GDM1 (cell line): ENCODE data around the gene CELF2.

Source experiments
- DNase-seq: peaks from one replicate; lab custom pipeline; 2025; lab: John Stamatoyannopoulos, UW

CELF2 gene

DNA sequence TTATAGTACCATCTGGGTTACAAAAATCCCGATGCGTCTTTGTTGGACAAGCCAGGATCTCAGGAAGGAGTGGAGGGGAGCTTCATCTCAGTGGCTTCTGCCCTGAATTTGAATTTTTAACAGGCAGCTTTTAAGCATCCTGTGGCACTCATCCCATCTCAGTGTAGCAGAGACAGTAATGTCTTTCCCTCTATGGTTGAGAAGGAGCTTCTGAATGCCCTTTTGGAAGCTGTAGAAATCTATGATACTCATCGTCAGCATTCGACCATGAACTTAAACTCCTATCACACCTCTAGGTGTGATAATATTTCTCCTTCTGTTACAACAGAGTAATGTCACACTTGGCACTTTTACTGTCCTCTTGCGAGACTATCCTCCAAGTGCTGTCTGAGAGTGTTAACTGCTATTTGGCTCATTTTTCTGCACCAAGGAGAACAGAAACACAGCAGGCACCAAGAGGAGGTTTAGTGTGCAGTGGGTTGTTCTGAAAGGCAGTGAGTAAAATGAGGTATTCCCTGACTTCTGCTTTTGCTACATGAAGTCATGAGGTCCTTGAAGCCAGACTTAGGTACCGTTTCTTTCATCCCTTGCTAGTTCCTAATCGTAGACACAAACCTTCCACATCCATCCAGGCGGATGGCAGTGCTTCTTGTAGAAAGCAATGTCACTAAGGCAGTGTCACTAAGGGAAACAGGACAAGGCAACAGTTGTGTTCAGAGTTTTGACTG lies 177.4 kb downstream of the CELF2 start:
- DNase-seq: no peak

DNA sequence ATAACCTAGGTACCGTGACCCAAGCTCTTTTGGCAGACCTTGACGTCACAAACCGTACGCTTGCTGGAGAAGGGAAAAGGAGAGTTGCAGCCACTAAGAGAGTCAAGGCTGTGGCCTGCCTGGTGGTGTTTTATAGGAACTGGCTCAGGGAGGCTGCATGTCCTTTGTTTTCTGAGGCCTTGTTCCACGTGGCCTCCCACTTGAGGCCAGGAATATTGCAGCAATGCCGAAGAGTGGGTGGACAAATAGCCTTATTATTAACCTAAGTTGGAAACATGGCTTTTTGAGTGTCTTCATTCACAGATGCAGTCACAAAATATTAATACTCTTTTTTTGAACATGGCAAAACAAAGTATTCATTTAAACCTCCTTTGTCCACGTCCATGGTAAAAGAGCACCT lies 178.0 kb downstream of the CELF2 start:
- no peak for DNase-seq

- no peak for DNase-seq
These were observed 179.6 kb downstream of the CELF2 start for GRCh38 chr10:11197266-11197712.

DNA sequence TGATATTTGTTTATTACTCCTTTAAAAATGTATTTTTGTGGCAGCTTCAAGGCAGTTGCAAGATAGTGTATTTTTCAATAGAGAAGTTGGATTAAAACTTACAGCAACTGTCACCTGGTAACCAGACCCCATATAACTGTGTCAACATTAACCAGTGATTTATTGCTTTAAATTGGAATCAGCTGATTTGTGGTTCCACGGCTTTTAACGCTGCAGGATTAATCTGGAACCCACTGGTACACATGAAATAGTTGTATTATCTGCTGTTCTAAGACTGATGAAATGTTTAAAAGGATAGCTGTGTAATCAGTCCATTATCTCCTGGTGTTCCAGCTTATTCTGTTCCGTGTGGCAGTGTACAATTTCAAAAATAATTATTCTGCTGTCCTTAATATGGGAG lies 180.2 kb downstream of the CELF2 start:
- DNase-seq: no peak

DNA sequence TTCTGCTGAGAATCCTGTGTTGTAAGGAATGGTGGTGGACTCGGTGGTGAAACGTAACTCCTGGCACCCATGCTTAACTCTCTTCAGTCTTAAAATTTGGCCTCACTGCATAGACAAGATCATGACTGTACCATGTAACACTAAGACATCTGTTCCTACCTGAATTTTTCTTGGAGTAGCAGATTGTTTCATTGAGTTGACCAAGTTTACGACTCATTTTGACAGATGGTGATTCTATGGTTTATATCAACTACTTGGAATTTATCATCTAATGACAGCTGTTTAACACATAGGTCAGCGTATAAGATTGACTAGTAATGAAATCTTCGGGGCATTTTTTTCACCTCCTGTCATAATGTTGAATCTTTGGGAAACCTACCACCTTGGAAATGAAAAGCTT lies 184.2 kb downstream of the CELF2 start:
- DNase-seq: no peak

- no peak for DNase-seq
These were observed 186.8 kb downstream of the CELF2 start for GRCh38 chr10:11204351-11204942.

DNA sequence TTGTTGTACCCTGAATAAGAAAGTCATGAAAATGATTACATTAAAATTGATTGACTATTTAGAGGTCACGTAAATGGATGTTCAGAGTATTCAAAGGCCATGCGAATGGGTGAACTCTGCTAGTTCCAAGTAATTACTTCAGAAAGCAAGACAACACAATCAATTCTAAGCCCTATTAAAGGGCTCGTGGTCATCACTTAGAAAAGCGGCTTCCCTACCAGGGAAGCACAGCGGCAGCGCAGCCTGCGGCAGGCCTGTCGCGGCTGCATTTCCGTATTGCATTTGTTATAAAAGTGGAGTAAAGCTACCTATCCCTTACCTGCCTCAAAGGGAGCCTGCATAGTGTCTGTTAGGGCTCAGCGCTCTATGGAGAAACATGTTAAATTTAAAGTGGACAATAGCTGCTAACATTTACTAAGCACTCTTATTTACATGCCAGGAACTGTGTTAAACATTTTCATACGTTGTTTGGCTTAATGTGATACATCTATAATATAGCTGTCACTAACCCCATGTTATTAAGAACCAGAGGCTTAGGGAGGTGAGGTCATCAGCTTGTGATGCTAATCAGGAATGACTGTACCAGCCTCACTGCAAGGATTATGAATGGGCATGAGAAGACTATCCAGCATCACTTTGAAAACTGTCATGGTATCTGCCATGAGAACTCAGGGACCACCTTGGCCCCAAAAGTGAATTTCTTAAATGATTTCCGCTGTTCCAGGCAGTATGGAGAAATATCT lies 187.5 kb downstream of the CELF2 start:
- no peak for DNase-seq

- DNase-seq: no peak
These were observed 189.2 kb downstream of the CELF2 start for GRCh38 chr10:11206676-11207559.

GRCh38 chr10:11207560-11207844 lies 189.8 kb downstream of the CELF2 start:
- no peak for DNase-seq

GRCh38 chr10:11208243-11208642 lies 190.6 kb downstream of the CELF2 start:
- DNase-seq: no peak

DNA sequence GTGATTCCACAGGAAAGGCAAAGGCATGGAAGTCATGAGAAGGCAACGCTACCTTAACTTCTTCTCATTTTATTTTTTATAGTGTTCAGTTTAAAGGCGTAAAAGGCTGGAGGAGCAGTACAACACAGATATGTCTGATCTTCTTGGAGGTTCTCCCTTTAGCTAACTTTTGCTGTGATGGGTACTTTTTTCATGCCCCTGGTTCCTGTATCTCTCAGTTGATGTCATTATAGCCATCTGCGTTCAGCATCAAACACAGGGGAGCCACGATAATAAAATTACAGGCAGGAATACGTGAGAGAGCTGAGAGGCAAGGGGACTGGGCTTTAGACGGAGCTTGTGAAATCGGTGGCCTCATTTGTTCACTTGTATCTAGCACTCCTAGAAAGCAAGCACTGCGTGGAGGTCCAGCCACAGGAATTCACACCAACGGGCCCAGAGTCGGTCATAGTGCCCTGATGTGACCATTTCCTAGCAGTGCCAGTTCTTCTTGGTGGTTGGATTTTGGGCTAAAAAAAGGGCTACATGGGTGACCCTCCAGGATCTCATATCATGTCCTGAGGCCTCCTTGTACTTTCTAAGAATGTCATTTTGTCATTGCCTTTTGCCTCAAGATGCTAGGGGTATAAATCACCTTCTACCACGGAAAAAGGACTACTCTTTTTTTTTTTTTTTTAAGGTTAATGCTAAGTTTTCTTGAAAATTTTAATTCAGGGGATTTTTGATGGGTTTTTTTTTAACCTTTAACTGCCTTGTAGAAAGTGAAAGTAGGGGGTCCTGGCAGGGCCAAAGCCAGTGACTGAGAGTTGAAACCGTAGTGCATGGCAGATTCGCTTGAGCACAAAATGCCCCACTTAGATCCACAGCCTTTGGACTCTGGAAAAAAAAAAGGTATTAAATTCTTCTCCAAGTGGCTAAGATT lies 191.5 kb downstream of the CELF2 start:
- DNase-seq: no peak

DNA sequence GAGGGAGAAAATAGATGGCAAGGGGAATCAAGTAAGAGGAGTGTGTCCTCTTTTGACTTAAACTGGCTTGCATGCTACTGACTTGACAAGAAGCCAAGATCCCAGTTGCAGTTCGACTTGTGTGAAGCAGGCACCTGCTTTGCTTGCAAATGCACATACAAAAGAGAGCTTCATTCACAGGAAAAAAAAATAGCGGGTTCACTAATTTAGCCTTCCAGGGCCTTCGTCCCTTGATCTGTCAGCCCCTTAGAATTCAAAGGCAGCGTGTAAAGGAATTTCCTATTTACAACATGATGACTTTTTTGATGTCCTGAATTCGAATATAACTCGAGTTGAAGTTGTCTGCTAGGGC lies 192.1 kb downstream of the CELF2 start:
- no peak for DNase-seq

GRCh38 chr10:11210211-11210922 lies 192.7 kb downstream of the CELF2 start:
- no peak for DNase-seq

DNA sequence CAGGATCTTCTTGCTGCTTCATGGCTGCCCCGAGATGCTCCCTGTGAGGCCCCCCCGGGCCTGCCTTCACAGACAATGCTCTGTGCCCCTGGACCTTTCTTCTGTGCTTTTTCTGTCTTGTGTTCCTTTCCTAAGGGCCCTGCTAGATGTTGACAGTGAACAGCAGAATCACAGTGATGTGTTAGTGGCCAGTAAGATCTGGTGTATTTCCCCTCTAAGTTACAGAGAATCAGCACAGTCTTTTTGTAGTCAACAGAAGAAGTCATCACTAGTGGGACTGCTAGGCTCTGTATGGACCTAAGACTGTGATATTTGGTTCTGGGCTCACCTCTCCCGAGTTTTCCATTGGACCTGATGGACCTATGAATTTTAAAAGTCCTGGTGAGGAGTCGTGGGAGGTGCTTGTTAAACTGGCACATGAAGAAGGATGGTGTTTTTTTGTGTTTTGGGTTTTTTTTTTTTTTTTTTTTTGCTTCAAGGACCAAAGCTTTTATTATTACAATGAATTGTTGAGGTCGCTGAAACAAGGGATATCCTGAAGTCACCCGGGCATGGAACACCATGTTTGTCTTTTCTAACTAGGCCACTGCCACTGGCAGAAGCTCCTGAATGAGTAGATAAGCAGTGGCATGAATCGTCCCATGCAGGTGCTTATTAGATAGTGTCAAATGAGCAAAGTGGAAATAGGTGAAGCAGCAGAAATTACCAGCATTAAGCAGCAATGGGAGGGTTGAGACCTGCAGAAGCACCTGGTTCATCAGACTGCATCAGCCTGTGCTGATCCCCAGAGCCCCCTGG lies 194.8 kb downstream of the CELF2 start:
- DNase-seq: no peak

- DNase-seq: no peak
These were observed 195.5 kb downstream of the CELF2 start for GRCh38 chr10:11213137-11213536.

DNA sequence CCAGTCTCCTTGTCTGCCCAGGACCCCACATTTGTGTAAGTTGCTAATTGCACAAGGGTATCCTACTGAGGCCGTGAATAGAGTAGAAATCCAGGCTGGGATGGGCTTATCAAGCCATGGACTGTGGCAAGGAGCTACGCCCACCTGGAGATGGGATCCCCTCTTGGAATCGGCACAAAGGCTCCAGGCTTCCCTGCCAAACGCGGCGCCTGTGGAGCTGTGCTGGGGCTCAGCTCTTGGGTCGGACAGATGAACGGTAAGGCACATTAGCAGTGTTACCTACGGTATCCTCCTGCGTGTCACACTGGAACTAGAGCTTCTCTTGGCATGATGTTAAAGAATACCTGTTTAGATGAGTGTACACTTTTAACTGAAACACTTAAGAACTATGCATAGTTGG lies 196.7 kb downstream of the CELF2 start:
- DNase-seq: no peak

- DNase-seq: no peak
These were observed 197.8 kb downstream of the CELF2 start for GRCh38 chr10:11215471-11215870.

GRCh38 chr10:11217521-11217920 lies 199.8 kb downstream of the CELF2 start:
- no peak for DNase-seq

DNA sequence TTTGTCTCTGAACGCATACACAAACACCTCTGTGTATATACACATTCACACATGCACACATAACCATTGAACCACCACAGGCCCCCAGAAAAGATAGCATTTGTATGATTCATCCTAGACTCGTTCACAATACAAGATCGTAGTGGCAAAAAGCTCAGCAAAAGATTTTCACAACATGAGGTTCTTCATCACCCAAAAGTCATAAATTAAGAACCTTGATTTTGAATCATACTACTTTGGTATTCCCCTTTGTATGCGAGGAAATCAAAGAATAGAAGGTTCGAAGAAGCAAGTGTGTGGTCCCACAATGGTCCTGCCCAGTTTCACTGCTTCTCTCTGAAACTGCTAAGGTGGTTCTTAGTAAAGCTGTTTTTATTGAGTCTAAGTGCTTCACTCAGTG lies 200.7 kb downstream of the CELF2 start:
- no peak for DNase-seq

GRCh38 chr10:11219431-11219830 lies 201.8 kb downstream of the CELF2 start:
- DNase-seq: no peak
